Measurements from ENCODE around the gene LAMB2. TPM values are rescaled to one million over a fixed set of nuclear protein-coding genes. Genes with fewer than 3 reads are reported as not detected.

The LAMB2 gene
- total RNA-seq, 4 donors from 2014 or later: 293 to 476 (median 348) TPM

DNA sequence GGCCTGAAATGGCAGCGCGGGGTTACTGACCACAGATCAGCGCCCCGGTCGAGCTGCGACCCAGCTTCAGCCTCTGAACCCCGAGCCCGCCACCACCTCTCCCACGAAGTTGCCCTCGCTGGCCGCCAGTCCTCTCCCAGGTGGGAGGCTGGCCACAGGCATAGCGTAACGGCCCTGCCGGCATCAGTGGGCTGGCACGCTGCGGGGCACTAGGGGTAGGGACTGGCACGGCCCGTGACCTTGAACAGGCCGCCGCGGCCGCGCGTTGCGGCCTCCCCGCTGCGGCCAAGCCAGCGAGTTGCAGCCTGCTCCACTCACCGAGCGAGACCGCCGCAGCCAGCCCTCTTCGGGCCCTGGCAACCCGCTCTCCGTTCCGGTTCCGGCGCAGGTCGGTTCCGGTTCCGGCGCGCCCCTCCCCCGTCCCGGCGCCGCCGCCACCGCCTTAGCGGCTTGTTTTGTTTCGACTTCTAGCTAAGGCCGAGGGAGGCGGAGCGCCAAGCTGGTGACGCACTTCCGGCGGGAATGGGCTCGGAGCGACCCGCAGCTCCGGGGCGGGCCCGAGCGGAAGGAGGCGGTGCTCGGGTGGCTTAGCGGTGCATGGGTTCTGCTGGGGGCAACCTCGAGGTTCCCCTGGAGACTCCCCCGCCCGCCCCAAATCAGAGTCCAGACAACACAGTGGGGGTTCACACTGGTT lies 12.3 kb downstream of the LAMB2 start, which contains the start of gene USP19:
USP19 (minus strand) TSS at position 386 of the 694 bp plus-strand sequence. CDS start 1,678 bp downstream, outside the sequence.
- DNase-seq: peak; percentile 96 to 98 (median 98)
- H3K27ac ChIP-seq: peak within 1 kb of the TSS; percentile 92 to 97 (median 93)
- peak; percentile 85 for TF ChIP-seq POLR2A (IDR thresholded peaks at IDR 0.05)
- TF ChIP-seq, protein P1, sequence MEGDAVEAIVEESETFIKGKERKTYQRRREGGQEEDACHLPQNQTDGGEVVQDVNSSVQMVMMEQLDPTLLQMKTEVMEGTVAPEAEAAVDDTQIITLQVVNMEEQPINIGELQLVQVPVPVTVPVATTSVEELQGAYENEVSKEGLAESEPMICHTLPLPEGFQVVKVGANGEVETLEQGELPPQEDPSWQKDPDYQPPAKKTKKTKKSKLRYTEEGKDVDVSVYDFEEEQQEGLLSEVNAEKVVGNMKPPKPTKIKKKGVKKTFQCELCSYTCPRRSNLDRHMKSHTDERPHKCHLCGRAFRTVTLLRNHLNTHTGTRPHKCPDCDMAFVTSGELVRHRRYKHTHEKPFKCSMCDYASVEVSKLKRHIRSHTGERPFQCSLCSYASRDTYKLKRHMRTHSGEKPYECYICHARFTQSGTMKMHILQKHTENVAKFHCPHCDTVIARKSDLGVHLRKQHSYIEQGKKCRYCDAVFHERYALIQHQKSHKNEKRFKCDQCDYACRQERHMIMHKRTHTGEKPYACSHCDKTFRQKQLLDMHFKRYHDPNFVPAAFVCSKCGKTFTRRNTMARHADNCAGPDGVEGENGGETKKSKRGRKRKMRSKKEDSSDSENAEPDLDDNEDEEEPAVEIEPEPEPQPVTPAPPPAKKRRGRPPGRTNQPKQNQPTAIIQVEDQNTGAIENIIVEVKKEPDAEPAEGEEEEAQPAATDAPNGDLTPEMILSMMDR (IDR thresholded peaks at IDR 0.05): no peak
- peak within 1 kb of the TSS; percentile 96 to 100 (median 96) for H3K4me3 ChIP-seq
- peaks cover 0 to 68% (median 0%) of the 10 kb centered on the region in 3 donors for H3K36me3 ChIP-seq
- no peaks in the 10 kb centered on the region for H3K27me3 ChIP-seq
- no peaks in the 10 kb centered on the region for H3K9me3 ChIP-seq
- peaks cover 4 to 14% (median 8%) of the 10 kb centered on the region in 4 donors for H3K4me1 ChIP-seq

DNA sequence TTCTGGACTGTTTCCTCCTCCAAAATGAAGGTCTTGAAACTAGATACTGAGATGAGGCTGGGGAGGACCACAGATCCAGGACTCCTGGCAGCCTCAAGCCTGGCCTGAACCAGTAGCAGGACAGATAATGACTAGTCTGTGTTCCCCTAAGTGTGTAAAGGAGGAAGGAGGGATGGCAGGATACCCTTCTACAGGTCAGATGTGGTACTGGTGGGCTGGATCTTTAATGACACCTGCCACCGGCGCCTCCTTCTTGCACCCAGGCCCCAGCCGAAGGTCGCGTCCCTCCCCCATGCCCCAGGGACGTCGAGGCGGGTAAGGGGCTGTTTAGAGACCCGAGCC lies 12.8 kb downstream of the LAMB2 start:
- TF ChIP-seq, protein P1 (IDR thresholded peaks at IDR 0.05): peak in 1 of 6 experiments; percentile 5
- no peak for TF ChIP-seq POLR2A (IDR thresholded peaks at IDR 0.05)
- H3K4me3 ChIP-seq: peak overlapping the region; percentile 96 to 100 (median 96)
- H3K4me1 ChIP-seq: peaks cover 4 to 14% (median 8%) of the 10 kb centered on the region in 4 donors
- DNase-seq: no peak
- no peaks in the 10 kb centered on the region for H3K27me3 ChIP-seq
- H3K36me3 ChIP-seq: peaks cover 0 to 68% (median 0%) of the 10 kb centered on the region in 3 donors
- H3K27ac ChIP-seq: peak overlapping the region; percentile 92 to 97 (median 93)
- H3K9me3 ChIP-seq: no peaks in the 10 kb centered on the region

DNA sequence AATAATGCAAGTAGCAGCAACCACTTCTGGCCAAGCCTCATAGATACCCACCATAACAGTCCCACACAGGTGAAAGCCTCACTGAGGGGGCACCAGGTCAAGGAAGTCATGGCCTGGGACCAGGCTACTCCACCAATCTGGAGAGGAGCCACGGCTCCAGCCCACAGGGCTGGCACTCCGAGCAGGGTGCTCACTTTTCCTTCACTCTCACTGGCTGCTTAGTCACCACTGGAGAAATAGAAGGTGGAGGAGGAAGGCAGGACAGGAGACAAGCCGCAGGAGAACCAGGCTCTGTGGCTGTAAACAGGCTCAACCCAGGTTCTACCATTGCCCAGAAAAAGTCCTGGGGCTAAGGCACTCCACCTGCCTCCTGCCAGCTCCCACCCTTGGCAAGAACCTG lies 13.4 kb downstream of the LAMB2 start:
- Histone ChIP-seq H3K4me3 (peak overlapping the region in 2 of 4 donors; percentile 97 to 100), H3K4me1 (peaks cover 4 to 14% (median 8%) of the 10 kb centered on the region in 4 donors), H3K27ac (peak overlapping the region in 3 of 4 donors; percentile 92 to 97 (median 93)), H3K9me3 (no peaks in the 10 kb centered on the region), H3K36me3 (peaks cover 0 to 68% (median 0%) of the 10 kb centered on the region in 3 donors), H3K27me3 (no peaks in the 10 kb centered on the region)
- DNase-seq: no peak
- TF ChIP-seq, protein P1 (IDR thresholded peaks at IDR 0.05): no peak

DNA sequence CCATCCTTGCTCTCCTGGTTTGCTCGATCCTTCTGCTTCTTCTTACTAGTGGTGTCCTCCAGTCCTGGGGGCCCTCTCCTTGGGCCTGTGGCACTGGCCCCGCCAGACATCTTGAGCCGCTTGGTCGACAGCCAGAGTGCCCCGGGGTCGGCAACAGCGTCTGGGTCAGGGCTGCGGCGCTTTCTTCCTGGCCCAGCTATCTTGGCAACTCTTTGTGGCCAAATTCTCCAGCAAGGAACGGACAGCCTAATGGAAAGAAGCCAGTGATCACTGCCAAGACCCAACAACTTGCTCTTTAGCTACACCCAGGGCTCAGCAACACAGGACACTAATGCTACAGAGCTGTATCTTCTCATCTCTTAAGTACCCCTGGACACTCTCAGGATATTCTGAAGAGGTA lies 13.8 kb downstream of the LAMB2 start:
- peak overlapping the region in 2 of 4 donors; percentile 92 to 97 for H3K27ac ChIP-seq
- peaks cover 4 to 14% (median 8%) of the 10 kb centered on the region in 4 donors for H3K4me1 ChIP-seq
- no peak for TF ChIP-seq POLR2A (IDR thresholded peaks at IDR 0.05)
- TF ChIP-seq, protein P1 (IDR thresholded peaks at IDR 0.05): no peak
- no peak for DNase-seq
- peak overlapping the region in 1 of 4 donors; percentile 97 for H3K4me3 ChIP-seq
- H3K9me3 ChIP-seq: no peaks in the 10 kb centered on the region
- H3K36me3 ChIP-seq: peaks cover 0 to 68% (median 0%) of the 10 kb centered on the region in 3 donors
- H3K27me3 ChIP-seq: no peaks in the 10 kb centered on the region

DNA sequence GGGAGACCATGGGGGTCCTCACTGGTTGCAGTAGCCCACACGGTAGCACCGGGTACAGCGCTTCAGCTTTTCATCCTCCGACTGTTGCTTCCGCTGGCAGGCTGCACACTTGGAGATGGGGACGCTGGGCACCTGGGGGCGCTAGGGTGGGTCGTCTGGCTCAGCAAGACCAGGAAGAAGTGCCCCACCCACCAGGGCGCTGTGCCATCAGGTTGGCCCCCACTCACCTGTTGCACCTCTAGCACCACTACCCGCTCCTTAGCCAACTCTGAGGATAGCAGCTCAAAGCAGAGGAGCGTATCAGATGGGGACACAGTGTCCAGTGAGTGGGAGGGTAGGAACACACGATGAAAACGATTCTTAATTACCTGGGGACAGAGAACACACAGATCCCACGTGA lies 20.6 kb downstream of the LAMB2 start:
- no peak for DNase-seq
- H3K36me3 ChIP-seq: peaks cover 0 to 94% (median 0%) of the 10 kb centered on the region in 3 donors
- peaks cover 0 to 9% (median 2%) of the 10 kb centered on the region in 4 donors for H3K4me1 ChIP-seq
- H3K4me3 ChIP-seq: no peak overlapping the region
- no peak for TF ChIP-seq POLR2A (IDR thresholded peaks at IDR 0.05)
- TF ChIP-seq, protein P1 (IDR thresholded peaks at IDR 0.05): no peak
- no peak overlapping the region for H3K27ac ChIP-seq
- H3K27me3 ChIP-seq: no peaks in the 10 kb centered on the region
- H3K9me3 ChIP-seq: no peaks in the 10 kb centered on the region

All from Peyer's patch (tissue), 4 donors.